Measurements from ENCODE around the gene TGFB2. TPM values are rescaled to one million over a fixed set of nuclear protein-coding genes. Genes with fewer than 3 reads are reported as not detected.
A peak's percentile ranks its signal among the peaks of the same experiment; 100 is the strongest.

The TGFB2 gene
- total RNA-seq, 1 experiment from 2014 or later, result 2.5 TPM

GRCh38 chr1:218459450-218459849, 114.3 kb downstream of the TGFB2 start (continued):
- TF ChIP-seq PRRX2 (CRISPR knock-in tag; IDR thresholded peaks at IDR 0.05), result no peak
- TF ChIP-seq ARID4B (CRISPR knock-in tag; IDR thresholded peaks at IDR 0.05; ENCODE audit: borderline replicate concordance), result no peak
- no peak for TF ChIP-seq ZBTB43 (CRISPR knock-in tag; IDR thresholded peaks at IDR 0.05)

GRCh38 chr1:218459878-218460711, 115.0 kb downstream of the TGFB2 start:
- no peak for TF ChIP-seq ZNF232 (CRISPR knock-in tag; IDR thresholded peaks at IDR 0.05)
- peak; percentile 55; the same call in 1 of the 2 replicates for TF ChIP-seq TEAD1 (CRISPR knock-in tag; IDR thresholded peaks at IDR 0.05)
- ATAC-seq (peak; percentile 84), DNase-seq (ENCODE audit: low spot score) (peak; percentile 21)
- CTCF ChIA-PET, result interaction anchor here (1.0 kb wide), 1 partner anchor 14 kb away, joined by 3 read pairs; no protein-coding TSS in a partner anchor
- Mint-ChIP-seq H3K27ac (peak overlapping the region; percentile 96), H3K4me3 (no peak overlapping the region), H3K27me3 (ENCODE audit: low read depth) (no peaks in the 10 kb centered on the region), H3K9me3 (0 out of 2 replicates have a peak, but pooled peaks cover 5% of the 10 kb centered on the region), H3K4me1 (peaks cover 28% of the 10 kb centered on the region), H3K36me3 (no peaks in the 10 kb centered on the region)
- POLR2A ChIA-PET, result interaction anchor here (0.8 kb wide), 1 partner anchor 72 kb away, joined by 3 read pairs; no protein-coding TSS in a partner anchor

GRCh38 chr1:218461351-218461750, 116.2 kb downstream of the TGFB2 start:
- no peak overlapping the region for H3K27ac Mint-ChIP-seq
- no peaks in the 10 kb centered on the region for H3K36me3 Mint-ChIP-seq
- DNase-seq (ENCODE audit: low spot score), result no peak
- H3K4me3 Mint-ChIP-seq, result no peak overlapping the region
- ChIA-PET CTCF (no interaction called here), POLR2A (no interaction called here)
- TF ChIP-seq FOXJ3 (CRISPR knock-in tag; IDR thresholded peaks at IDR 0.05; ENCODE audit: borderline replicate concordance), result no peak
- TF ChIP-seq ETV6 (CRISPR knock-in tag; IDR thresholded peaks at IDR 0.05), result no peak
- no peak for TF ChIP-seq E2F4 (CRISPR knock-in tag; IDR thresholded peaks at IDR 0.05; ENCODE audit: borderline replicate concordance, low read depth)
- TF ChIP-seq TCF7 (CRISPR knock-in tag; IDR thresholded peaks at IDR 0.05; ENCODE audit: low read depth), result no peak
- no peak for TF ChIP-seq TEAD1 (CRISPR knock-in tag; IDR thresholded peaks at IDR 0.05)
- no peak for TF ChIP-seq USF2 (CRISPR knock-in tag; IDR thresholded peaks at IDR 0.05)
- TF ChIP-seq ZNF281 (CRISPR knock-in tag; IDR thresholded peaks at IDR 0.05), result no peak
- TF ChIP-seq AFF4 (CRISPR knock-in tag; IDR thresholded peaks at IDR 0.05; ENCODE audit: borderline replicate concordance), result no peak
- no peak for TF ChIP-seq SMAD3 (CRISPR knock-in tag; IDR thresholded peaks at IDR 0.05; ENCODE audit: borderline replicate concordance)
- H3K4me1 Mint-ChIP-seq, result peaks cover 28% of the 10 kb centered on the region
- 0 out of 2 replicates have a peak, but pooled peaks cover 5% of the 10 kb centered on the region for H3K9me3 Mint-ChIP-seq
- no peak for ATAC-seq
- no peaks in the 10 kb centered on the region for H3K27me3 Mint-ChIP-seq (ENCODE audit: low read depth)

All from WTC11 (cell line).